GM12878 (cell line): ENCODE data around the gene HOXB13.

ENCODE experiments used
- BACH1 ChIP-seq: fragments of 450-650 bp; IDR thresholded peaks from 2 replicates; pipeline ENCODE4 v1.6.1; 2017; ENCODE audit warnings: mild to moderate bottlenecking, borderline replicate concordance
- BRCA1 ChIP-seq: IDR thresholded peaks from 2 replicates; pipeline ENCODE4 v1.6.1; 2011; ENCODE audit warnings: low read depth, low read length, improper control_type of control experiment
- CBX5 ChIP-seq: sonication (generic); IDR thresholded peaks from 2 replicates; pipeline ENCODE4 v1.6.1; 2016; ENCODE audit warnings: low read depth, moderate library complexity, mild to moderate bottlenecking, inconsistent platforms
- CHD2 ChIP-seq: IDR thresholded peaks from 2 replicates; pipeline ENCODE4 v1.6.1; 2011; ENCODE audit warnings: low read depth, low read length, improper control_type of control experiment, borderline replicate concordance
- CTCF ChIP-seq, 3 experiments: IDR thresholded peaks in 2 of 3; conservative IDR thresholded peaks in 1 of 3; 2 replicates each; pipeline ENCODE4 v1.5.1; 2011; ENCODE audit warnings: low read depth in 3 of 3, low read length in 3 of 3, mild to moderate bottlenecking in 3 of 3, control low read depth in 2 of 3, moderate library complexity in 2 of 3, inconsistent platforms in 1 of 3, mixed read lengths in 1 of 3; ENCODE audit not compliant: control insufficient read depth in 2 of 3, insufficient read depth in 1 of 3; ENCODE audit errors: extremely low read depth in 1 of 3
- FOXK2 ChIP-seq: fragments of 450-650 bp; IDR thresholded peaks from 2 replicates; pipeline ENCODE4 v1.6.1; 2017; ENCODE audit warnings: mild to moderate bottlenecking, moderate library complexity
- KLF5 ChIP-seq: fragments of 450-650 bp; IDR thresholded peaks from 2 replicates; pipeline ENCODE4 v1.6.1; 2014; ENCODE audit warnings: mild to moderate bottlenecking; ENCODE audit not compliant: partially characterized antibody
- POLR2AphosphoS5 ChIP-seq: IDR thresholded peaks from 2 replicates; pipeline ENCODE4 v1.6.1; 2011; ENCODE audit warnings: mild to moderate bottlenecking, low read length, inconsistent platforms
- USF2 ChIP-seq: IDR thresholded peaks from 2 replicates; pipeline ENCODE4 v1.6.1; 2011; ENCODE audit warnings: low read depth, low read length, improper control_type of control experiment, borderline replicate concordance

- no peak for TF ChIP-seq KLF5
- no peak for TF ChIP-seq CBX5
- TF ChIP-seq CTCF (IDR thresholded peaks at IDR 0.05 in 2 of 3, conservative IDR thresholded peaks at IDR 0.05 in 1 of 3; ENCODE audit: control insufficient read depth in 2 of 3, extremely low read depth in 1 of 3, insufficient read depth in 1 of 3, low read depth in 3 of 3, low read length in 3 of 3), result no peak
- TF ChIP-seq POLR2AphosphoS5, result no peak
- TF ChIP-seq USF2, result no peak
- no peak for TF ChIP-seq BRCA1
- no peak for TF ChIP-seq BACH1
- TF ChIP-seq FOXK2, result no peak
- TF ChIP-seq CHD2, result no peak
Measured at GRCh38 chr17:48770954-48771353, 42.4 kb upstream of the HOXB13 start.
